ENCODE measurements around the gene TBX4. TPM values are rescaled to one million over a fixed set of nuclear protein-coding genes. Genes with fewer than 3 reads are reported as not detected.
A peak's percentile ranks its signal among the peaks of the same experiment; 100 is the strongest.

TBX4 gene
- total RNA-seq, 1 experiment from 2014 or later: not detected

DNA sequence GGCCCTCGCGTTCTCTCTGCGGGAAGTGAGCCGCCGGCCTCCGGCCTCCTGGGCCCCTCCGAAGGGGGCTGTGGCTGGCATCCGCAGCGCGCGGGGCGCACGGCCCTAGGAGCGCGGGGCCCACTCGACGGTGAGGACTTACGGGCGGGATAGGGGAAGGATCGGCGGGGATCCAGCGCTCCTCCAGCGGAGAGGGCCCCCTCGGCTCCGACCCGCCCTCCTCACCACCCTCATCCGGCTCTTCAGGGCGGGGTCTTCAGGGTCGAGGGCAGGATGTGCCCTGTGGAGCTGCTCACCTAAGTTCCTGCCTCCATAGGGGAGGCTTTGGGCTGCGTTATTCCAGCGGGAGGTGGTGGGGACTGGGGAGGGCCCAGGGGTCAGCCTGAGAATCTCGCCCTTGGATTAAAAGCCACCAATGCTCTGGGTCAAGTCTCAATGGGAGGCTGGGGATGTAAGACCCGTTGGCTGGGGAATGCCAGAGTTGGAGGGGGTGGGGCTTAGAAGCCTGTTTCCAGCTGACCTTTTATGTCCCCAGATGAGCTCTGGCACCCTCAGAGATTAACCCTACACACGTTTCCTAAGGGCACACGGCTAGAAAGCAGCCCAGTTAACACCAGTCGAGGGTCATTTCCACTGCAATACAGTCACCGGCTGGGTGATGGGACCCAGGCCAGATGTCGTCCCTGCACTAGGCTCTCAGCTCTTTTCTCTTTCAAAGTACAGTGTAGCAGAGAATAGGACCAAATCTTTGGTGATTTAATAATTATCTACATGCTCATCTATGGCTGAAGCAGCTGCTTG, 39.2 kb upstream of the TBX4 start:
- DNase-seq (ENCODE audit: low read depth): no peak

DNA sequence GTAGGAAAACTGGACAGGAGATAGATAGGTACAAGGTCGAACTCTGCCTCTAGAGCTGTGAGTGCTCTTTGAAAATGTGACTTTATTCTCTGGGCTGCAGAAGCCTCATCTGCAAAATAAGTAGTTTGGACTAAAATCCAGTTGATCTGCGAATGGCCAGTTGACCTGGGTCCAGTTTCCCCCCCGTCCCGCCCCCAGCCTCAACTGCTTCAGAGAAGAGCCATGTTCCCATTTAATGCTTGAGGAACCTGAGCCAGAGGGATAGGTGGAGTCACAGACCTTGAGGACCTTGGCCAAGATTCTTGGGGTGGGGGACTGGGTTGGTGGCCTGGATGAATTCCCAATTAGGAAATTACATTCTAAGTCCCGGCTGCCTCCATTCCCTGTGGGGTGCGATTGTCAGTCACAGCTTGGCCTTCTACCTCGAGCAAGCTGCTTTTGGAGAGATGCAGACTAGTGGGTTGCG, 38.5 kb upstream of the TBX4 start:
- DNase-seq (ENCODE audit: low read depth): no peak

DNA sequence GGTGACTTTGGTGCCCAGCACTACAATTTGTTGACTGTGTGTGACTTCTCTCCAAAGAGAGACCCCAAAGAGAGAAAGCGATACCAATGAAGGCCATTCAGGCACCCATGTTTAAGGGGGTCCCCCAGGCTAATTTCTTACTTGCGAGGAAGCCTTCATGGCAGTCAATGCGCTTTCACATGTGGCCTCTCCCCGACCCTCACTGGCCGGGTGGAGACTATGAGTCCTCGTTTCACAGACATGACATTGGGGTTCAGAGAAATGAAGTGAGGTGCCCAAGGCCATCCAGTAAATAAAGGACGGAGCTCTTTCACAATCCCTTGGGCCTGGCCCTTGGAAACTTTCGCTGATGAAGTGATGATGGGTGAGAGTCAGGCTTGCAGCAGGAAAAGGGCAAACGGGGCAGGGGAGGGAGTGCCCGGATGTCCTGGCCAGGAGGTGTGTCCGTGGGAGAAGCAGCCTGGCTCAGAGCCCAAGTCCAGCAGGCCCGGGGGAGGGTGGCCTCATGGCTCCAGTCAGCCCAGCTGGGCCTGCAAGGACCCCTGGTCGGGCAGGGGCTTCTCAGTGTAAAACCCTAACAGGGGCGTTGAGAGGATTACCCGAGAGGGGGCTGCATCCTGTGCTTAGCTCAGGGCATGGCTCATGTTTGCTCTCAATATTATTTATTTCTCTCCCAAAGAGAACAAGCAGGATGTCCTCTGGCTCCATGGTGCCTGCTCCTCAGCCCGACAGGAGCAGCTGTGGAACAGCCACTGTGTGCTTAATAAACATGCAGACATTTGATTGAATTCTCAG, 37.9 kb upstream of the TBX4 start:
- no peak for DNase-seq (ENCODE audit: low read depth)

DNA sequence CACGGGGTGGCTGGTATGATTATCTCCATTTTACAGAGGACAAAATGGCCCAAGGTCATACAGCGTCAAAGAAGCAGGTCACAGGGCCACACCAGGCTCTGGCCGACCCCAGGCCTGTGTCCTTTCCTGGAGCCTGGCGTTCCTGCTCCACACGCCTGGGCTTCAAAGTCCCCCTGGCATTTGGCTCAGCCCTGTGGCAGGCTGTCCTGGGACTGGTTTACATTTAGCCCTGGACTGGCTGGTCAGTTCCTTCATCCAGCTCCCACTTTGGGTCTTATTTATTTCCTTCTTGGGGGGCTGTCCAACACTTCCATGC, 37.3 kb upstream of the TBX4 start:
- DNase-seq (ENCODE audit: low read depth): no peak

DNA sequence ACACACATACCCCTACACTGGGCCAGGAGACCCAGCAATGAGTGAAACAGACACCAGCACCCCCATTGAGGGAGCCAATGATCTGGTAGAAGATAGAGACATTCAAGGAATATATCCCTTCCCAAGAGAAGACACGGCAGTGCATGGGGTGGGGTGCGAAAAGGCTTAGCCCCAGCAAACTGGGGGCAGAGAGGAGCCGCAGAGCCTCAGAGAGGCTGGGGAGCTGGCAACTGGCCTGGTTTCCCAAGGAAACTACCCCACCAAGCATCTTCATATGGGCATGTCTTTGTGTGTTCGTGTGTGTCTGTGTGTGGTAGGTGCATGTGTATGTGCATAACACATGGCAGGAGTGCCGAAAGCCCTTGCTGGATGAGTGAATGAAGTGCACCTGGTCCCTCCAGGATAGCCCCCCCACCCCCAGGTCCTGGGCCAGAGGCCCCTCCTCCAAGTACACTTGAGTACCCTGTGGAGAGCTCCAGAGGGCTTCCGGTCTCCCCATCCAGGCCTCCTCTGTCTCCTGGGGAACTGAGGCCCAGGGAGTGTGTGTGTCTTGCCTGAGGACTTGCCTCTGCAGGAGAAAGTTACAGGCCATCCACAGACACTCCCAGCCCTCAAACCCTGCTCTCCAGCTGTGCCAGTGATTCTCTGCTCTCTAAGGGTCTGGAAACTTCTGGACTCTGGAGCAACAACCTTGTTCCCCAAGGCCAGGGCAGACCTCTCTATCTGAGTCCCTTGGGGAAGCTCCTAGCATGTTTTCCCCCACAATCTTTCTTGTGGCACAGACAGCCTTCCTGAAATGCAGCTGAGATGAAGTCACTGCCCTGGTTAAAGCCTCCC, 36.6 kb upstream of the TBX4 start:
- DNase-seq (ENCODE audit: low read depth): no peak

DNA sequence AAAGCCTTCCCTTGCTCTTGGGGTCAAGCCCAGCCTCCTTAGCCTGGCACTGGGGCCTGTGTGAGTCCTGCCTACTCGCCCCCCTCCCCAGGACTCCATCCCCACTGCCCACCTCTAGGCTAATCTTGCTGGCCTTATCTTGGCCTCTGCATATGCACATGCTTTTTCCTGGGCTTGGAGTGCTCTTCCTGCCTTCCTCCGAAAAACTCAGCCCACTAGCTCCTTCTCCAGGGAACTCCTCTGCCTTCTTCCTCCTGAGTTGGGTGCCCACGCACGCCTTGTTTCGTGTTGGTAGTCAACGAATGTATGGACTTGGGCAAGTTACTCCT, 36.0 kb upstream of the TBX4 start:
- DNase-seq (ENCODE audit: low read depth): no peak

DNA sequence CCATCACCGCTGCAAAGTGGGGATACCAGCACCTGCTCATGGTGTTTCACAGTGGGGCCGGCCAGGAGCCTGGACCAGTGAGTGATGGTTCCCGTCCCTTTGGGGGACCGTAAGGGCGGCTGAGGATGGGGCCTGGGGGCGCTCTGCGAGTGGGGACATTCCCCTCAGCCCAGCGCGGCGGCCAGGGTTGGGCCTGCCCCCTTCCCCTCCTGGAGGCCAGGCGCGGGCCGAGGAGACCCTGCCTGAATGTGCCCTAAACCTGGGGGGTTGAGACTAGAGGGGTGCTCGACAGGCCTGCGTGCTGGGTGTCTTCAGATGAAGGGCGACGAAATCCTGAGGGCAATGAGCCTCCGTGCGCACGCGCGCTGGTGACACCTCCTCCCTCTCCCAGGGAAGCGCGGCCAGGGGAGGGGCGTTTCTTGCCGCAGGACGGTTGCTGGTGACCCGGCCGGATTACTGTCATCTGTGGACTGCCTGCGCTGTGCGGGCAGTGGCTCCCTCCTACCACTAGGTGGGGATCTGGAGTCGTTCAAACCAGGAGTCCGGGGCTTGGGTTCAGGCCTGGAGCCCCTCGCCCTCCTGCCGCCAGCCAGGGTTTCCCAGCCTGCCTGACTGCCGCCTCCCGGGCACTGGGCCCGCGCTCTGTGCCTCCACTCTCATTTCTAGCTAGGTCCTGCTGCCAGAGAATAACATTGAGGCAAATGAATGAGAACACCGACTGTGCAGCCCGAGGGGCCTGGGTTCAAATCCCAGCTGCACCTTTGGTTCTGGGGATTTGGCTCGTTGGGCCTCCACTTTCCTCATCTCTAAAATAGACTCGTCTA, 35.5 kb upstream of the TBX4 start:
- peak; percentile 81 for DNase-seq (ENCODE audit: low read depth)

DNA sequence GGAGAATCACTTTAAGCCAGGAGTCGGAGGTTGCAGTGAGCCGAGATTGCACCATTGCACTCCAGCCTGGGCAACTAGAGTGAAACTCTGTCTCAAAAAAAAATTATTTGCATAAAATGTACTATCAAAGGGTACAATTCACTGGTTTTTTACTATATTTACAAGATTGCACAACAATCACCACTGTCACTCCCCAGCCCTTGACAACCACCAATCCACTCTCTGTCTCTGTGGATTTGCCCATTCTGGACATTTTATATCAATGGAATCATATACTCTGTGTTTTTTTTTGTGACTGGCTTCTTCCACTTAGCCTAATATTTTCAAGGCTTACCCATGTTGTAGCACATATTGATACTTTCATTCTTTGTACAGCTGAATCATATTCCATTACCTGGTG, 33.8 kb upstream of the TBX4 start:
- no peak for DNase-seq (ENCODE audit: low read depth)

DNA sequence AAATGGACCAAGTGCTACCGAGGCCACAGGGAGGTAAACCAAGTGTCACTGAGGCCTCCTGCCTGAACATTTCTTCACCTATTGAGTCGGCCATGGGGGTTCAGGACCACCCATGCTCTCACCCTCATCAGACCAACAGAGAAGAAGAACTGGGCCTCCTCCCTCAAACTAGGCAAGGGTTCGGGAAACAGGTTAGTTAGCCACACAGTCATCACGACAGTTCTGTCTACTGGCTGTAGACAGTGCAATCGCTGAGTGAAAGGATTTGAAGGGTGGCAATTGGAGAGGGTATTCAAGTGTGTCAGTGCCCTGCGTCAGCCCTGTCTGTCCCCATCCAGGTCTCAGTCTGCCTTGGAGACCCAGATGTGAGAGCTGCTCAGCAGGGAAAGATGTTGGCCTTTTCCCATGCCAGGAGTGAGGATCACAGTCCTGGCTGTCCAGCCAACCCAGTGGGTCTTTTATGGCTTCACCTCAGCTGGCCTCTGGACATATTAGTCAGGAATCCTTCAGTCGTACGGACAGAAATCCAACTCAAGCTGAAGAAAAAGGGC, 32.7 kb upstream of the TBX4 start:
- no peak for DNase-seq (ENCODE audit: low read depth)

DNA sequence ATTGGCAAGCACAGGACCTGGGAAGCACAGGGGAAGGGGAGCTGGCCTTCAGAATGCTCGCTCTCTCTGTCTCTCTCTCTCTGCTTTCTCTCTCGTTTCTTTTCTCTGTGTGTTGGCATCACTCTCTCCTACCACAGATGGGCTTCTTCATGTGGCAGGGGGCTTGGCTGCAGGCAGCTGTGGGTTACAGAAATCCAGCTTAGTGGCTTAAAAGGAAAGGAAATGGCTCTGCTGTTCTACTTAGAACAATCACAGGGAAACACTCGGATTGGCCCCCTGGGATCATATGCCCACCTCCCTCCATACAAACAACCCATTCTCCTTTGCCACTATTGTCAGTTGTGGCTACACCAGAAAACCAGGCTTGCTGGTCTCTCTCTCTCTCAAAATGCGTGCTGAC, 32.2 kb upstream of the TBX4 start:
- DNase-seq (ENCODE audit: low read depth): no peak

DNA sequence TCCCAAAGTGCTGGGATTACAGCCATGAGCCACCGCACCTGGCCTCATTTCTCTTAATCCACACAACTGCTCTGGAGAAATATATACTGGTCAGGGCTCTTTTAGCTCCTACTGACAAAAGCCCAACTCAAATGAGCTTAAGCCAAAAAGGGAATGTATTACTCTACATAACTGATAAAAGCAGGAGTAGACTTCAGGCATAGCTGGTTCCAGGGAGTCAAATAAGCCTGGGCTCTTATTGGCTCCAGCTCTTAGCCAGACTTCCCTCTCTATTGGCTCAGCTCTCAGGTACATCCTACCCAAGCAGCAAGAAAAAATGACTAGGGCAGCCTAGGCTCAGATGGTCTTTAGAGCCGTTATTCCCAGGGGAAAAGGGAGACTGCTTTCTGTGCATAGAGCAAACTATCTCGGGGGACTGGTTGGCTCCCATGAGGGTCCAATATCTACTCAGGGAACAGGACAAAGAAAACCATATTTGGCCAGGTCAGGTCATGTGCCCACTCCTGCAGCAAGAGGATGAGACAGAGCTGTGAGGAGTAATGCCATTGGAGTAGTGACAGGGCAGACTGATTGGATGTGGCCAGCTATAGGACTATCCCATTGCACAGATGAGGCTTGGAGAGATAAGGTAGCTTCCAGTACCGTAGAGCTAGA, 31.4 kb upstream of the TBX4 start:
- DNase-seq (ENCODE audit: low read depth): no peak

DNA sequence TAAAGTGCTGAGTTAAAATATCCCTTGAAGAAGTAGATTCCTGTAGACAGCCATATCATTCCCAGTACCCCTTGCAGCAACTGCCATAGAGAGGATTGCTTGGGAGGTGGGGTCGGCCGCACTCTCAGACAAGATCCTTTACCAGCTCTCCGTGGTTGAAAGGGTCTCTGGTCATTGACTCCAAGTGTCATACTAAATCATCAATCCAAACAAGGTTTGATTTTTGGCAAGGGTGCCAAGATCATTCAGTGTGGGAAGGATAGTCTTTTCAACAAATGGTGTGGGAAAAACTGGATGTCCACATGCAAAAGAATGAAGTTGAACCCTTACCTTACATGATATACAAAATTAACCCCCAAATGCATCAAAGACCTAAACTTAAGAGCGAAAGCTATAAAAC, 30.8 kb upstream of the TBX4 start:
- no peak for DNase-seq (ENCODE audit: low read depth)

DNA sequence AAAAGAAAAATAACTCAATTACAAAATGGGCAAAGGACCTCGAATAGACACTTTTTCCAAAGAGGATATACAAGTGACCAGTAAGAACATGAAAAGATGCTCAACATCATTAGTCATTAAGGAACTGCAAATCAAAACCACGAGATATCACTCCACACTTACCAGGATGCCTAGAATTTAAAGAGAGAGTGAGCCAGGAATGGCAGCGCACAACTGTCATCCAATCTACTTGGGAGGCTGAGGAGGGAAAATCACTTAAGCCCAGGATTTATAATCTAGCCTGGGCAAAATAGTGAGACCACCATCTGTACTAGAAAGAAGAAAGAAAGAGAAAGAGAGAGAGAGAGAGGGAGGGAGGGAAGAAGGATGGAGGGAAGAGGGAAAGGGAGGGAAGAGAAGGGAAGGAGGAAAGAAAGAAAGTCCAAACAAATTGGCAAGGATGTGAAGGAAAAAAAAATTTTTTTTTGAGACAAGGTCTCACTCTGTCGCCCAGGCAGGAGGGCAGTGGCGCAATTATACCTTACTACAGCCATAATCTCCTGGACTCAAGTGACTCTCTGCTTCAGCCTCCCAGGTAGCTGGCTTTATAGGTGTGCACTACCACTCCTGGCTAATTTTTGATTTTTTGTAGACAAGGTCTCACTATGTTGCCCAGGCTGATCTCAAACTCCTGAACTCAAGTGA, 30.0 kb upstream of the TBX4 start:
- DNase-seq (ENCODE audit: low read depth): peak; percentile 30

DNA sequence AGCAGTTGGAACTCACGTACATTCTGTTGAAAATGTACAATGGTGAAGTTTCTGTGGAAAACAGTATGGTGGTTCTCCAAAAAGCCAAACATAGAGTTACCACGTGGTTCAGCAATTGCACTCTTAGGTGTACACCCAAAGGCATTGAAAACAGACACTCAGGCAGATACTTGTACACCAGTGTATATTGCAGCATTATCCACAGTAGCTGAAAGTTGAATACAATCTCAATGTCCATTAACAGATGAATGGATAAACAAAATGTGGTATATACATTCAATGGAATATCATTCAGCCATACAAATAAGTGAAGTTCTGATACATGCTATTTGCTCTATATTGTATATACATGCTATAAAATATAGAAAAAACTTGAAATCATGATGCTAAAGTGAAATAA, 29.4 kb upstream of the TBX4 start:
- DNase-seq (ENCODE audit: low read depth): no peak

DNA sequence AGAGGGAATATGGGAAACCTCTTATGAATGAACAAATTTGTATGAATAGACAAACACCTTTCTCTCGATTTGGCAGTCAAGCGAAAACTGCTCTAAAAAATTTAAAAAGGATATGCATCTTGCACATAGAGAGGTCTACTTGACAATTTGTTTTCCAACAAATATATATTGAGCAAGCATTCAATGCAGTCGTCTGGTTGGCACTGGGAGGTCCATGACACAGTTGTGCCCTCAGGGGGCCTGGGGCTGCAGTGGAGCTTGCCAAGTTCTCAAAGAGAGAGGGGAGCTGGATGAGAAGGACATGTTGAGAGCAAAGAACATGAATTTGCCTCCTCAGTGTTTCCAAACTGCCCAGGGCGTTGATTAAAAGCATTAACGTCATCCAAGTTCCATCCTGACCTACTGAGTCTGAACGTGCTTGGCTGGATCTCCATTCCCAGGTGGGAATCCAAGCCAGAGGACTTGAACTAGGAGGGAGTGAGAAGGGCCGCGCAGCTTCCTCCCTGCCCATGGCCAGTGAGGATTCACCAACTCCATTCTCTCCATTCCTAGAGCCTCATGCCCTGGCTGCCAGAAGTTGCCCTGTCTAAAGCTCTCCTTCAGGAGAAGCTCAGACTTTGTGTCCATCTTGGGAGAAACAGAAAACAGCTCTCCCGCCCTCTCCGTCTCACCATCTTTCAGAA, 28.1 kb upstream of the TBX4 start:
- DNase-seq (ENCODE audit: low read depth): no peak

DNA sequence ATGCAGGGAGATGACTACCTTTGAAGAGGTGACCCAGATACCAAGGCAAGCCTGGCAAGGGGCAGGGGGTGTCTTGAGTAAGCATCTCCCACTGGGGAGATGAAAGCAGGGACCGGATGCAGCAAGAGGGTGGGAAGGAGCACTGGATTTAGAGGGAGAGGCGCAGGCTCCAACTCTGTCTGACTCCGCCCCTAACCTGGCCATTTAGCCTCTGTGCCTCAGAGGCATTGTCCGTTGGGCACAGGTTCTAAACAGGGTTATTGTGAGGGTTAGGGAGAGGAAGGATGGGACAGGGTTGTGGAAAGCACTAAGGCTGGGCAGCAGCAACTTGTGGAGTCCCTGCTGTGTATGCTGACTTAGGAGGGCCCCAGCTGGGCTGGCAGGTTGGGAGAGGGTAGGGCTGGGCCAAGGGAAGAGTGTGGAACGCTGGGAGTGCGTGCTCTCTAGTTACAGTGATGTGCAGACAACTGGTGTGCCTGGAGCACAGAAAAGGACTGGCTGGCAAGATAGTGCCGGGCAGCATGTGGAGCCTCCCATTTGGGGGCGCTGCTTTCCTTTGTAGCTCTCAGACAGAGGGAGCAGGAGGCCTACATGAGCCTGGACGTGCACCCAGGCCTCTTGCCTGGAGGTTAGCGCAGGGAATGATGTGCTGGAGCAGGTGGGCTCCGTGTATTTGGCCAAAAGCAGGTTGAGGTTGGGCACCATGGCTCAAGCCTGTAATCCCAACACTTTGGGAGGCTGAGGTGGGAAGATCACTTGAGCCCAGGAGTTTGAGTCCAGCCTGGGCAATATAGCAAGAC, 26.3 kb upstream of the TBX4 start:
- no peak for DNase-seq (ENCODE audit: low read depth)

DNA sequence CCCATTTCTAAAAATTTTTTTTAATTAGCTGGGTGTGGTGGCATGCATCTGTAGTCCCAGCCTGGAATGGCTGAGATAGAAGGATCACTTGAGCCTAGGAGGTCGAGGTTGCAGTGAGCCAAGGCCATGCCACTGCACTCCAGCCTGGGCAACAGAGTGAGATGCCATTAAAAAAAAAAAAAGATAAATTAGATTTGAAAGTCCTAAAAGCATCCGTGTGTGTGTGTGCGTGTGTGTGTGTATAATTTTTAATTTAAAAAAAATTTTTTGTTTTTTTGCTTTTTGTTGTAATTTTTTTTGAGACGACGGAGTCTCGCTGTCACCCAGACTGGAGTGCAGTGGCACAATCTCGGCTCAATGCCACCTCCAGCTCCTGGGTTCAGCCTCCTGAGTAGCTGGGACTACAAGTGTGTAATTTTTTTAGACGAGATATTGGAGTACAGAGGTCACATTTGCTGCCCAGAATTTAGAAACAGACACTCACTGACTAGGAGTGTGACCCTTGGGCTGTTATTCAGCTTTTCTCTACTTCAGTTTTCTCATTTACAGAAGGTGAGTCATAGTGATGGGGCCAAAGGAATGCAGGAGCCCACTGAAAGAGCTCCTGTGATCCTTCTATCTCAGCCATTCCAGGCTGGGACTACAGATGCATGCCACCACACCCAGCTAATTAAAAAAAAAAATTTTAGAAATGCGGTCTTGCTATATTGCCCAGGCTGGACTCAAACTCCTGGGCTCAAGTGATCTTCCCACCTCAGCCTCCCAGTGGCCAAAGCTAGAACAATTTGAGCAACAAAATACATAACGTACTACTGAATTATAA, 25.5 kb upstream of the TBX4 start:
- peak; percentile 71 for DNase-seq (ENCODE audit: low read depth)

DNA sequence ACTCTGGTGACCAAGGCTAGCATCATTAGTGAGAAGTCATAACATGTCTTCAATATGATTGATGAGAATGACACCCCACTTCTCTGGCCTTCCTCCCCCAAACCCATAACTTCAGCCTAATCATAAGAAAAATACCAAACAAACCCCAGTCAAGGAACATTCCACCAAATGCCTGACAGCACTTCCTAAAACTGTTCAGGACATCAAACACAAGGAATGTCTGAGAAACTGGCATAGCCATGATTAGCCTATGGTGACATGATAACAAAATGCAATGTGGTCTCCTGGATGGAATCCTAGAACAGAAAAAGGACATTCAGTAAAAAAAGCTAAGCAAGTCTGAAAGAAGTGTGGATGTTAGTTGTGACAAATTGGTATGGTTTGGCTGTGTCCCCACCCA, 24.7 kb upstream of the TBX4 start:
- no peak for DNase-seq (ENCODE audit: low read depth)

Data from LHCN-M2 (cell line).